Renal pelvis (tissue), 4 donors: ENCODE measurements around the gene SCGB1A1. TPM values are rescaled to one million over a fixed set of nuclear protein-coding genes. Genes with fewer than 3 reads are reported as not detected.

Experiments
- DNase-seq: peaks from one replicate; pipeline ENCODE4 v3.0.0-alpha.2; 2013
- polyA plus RNA-seq, 3 donors: library from polyadenylated mRNA; unstranded; fragments of 120-200 nt; gene quantifications; one replicate each; pipeline ENCODE4 v1.2.1, GENCODE V29; 2013; ENCODE audit not compliant: insufficient read length in 3 of 3

SCGB1A1 gene
- polyA plus RNA-seq, 3 donors, result not detected

DNA sequence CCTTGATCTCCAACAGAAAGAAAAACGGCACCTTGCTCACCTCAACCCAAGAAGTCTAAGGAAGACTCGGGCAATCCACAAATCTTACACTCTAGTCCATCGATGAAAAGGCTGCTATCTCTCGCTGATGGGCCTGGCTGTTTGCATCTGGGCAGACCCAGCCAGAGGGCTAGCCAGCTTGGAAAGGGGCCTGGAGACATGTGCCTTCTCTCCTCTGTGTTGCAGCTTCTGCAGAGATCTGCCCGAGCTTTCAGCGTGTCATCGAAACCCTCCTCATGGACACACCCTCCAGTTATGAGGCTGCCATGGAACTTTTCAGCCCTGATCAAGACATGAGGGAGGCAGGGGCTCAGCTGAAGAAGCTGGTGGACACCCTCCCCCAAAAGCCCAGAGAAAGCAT, 3.2 kb downstream of the SCGB1A1 start:
- no peak for DNase-seq

GRCh38 chr11:62423012-62423411, 4.2 kb downstream of the SCGB1A1 start:
- no peak for DNase-seq

GRCh38 chr11:62427630-62428233, 8.9 kb downstream of the SCGB1A1 start:
- DNase-seq, result no peak

- no peak for DNase-seq
These were observed 10.2 kb downstream of the SCGB1A1 start for GRCh38 chr11:62428871-62429560.

- DNase-seq, result no peak
These were observed 11.6 kb downstream of the SCGB1A1 start for GRCh38 chr11:62430425-62430824.

DNA sequence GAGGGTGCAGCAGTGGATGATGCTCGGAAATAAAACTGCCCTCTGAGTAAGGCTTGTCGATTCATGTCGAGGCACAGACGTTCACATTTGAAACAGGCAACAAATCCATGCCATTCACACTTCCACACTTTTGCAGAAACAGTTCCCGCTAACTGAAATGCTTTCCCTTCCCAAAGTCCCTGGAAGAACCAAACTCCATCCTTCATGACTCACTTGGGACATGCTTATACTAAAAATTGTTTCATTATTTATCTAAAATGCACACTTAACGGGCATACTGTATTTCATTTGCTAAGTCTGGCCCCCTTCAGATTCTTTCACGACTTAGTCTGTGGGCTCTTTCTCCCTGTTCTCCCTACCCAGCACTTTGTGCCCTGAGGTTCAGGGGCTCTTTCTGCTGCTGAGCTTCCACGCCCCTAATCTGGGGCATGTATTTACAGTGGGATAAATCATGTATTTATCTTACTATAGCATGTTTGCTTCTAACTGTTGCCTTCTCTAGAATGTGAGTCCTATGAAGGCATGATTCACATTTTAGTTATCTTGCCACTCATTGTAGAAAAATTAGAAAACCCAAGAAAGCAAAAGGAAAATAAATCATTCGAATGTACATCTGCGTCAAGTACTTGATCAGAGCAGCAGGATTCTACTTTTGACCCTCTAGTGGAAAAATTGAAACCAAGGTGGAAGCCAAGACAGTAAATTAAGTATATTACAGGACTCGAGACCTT, 12.5 kb downstream of the SCGB1A1 start:
- no peak for DNase-seq

- no peak for DNase-seq
These were observed 13.9 kb downstream of the SCGB1A1 start for GRCh38 chr11:62432695-62433094.

DNA sequence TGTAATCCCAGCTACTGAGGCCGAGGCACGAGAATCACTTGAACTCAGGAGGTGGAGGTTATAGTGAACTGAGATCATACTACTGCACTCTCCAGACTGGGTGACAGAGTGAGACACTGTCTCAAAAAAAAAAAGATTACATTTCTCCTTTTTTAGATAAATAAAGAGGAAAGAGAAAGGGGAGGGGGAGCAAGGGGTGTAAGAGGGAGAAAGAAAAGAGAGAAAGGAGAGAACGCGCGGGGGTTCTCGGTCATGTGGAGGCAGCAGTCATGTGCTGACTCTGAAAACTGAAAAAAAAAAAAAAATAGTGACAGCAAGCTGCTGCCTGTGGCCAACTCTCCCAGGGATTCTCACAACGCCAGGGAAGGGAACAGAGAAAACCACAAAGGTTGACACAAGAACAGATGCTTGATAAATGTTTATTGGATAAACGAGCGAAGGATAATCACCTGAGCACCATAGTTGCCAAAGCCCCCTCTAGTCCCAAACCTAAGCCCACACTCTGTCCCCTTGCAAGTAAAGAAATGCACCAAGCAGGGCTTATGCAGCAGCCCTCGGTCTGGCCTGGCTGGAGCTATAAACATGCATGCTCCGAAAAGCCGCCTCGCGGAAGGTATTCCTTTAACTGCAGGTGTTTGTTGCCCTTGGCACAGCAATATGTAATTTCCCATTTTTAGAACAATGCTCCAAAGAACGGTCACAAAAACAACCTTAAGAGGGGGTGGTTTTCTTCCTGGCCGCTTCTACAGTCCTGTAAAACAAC, 14.5 kb downstream of the SCGB1A1 start:
- DNase-seq, result no peak

DNA sequence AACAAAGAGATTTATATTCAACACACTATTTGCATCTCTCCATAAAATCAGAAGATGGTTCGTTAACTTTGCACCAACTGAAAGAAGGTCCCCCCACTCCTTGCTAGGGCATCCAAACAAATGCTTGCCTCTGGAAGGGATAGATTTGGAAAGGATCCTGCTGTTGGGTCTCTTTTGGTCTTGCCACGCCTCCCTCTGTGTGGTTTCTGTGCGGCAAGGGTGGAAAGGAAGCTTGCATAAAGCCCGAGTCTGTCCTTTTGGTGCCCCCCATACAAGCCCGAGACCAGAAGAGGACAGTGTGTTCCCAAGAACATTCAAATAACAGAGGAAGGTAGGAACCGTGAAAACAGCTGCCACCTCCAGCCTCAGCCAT, 15.1 kb downstream of the SCGB1A1 start:
- DNase-seq, result no peak

DNA sequence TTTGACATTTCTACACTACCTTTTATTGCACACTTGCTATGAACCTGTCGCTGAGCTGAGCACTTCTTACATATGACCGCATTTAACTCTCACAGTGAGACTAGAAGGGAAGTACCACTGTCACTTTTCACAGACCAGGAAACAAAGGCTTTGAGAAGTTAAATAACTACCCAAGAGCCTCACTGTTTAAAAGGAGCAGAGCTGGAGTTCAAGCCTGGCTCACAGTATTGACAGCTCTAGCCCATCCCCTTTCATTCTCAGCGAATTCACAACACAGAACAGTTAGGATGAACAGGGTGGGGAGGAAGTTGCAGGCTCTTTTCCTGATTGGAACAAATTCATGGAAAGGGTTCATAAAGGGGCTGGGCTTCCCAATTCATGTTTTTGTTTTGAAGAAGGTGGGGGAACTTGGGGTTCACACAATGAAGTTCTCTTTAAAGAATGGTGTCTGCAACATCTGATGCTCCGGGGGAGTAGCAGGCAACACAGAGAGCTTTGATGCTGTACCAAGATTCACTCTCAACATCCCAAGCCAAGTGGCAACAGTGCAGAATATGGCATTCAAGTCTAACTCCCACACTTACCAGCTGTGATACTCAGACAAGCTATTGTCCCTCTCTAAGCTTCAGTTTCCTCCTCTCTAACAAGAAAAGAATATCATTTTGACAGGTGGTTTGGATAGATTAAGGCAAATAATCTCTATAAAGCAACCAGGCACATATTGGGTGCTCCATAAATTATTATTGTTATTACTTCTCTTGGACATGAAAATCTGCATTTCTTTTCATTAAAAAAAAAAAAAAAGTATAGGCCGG, 17.2 kb downstream of the SCGB1A1 start:
- no peak for DNase-seq

DNA sequence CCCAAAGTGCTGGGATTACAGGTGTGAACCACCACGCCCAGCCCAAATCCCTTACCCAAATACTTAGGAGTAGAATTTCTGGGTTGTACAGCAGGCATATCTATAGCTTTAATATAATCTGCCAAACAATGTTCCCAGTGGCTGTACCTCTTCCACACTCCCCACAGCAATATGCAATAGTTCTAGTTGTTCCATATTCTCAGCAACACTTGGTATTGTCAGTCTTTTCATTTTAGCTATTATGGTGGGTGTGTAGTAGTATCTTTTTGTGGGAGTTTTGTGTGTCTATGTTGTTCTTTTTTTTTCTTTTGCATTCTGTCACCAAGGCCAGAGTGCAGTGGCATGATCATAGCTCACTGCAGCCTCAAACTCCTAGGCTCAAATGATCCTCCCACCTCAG, 18.8 kb downstream of the SCGB1A1 start:
- DNase-seq, result no peak

DNA sequence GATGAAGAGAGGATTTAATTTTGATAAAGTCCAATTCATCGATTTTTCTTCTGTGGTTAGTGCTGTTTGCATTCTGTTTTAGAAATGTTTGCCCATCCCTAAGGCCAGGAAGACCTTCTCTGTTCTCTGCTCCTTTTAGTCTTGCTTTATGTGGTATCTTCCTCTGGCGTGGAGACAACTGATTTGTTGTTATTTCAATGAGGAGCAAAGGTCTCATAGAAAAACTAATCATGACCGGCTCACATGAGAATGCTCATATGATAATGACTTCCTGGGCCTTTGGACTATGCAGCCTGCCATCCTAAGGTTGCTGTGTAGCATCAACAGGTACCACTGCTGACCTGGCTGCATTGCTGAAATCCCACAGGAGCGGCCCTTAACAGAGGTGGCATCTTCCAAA, 19.8 kb downstream of the SCGB1A1 start:
- no peak for DNase-seq

- DNase-seq, result no peak
These were observed 21.2 kb downstream of the SCGB1A1 start for GRCh38 chr11:62439785-62440602.

DNA sequence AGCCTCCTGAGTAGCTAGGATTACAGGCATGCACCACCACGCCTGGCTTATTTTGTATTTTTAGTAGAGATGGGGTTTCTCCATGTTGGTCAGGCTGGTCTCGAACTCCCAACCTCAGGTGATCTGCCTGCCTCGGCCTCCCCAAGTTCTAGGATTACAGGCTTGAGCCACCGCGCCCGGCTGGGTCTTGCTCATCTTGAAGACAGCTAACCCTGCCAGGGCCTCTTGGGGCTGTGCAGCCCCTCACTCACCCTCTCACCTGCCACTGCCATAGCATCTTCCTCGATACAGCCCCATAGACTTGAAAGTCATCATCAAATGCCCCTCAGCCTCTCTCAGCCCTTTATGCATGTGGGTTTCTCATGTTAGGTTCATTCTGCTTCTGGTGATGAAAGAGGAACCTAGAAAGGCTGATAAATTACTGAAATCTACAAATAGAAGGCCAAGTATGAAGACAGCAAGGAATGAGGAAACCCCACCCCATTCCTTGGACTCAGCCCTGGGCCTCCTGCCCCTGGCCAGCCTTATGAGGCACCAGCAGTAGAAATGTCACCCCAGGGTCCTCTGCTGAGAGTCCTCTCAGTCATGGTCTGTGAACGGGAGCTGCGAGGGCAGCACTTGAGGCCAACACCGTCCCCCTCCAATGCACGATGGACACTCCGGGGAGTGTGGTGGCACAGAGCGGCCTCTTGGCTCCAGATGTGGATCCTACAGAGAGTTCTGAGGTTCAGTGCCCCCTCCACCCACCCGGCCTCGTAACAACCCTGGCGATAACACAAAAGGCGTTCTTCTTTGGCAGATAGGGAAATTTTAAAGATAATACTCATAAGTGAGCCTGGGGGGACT, 24.8 kb downstream of the SCGB1A1 start:
- DNase-seq, result no peak

DNA sequence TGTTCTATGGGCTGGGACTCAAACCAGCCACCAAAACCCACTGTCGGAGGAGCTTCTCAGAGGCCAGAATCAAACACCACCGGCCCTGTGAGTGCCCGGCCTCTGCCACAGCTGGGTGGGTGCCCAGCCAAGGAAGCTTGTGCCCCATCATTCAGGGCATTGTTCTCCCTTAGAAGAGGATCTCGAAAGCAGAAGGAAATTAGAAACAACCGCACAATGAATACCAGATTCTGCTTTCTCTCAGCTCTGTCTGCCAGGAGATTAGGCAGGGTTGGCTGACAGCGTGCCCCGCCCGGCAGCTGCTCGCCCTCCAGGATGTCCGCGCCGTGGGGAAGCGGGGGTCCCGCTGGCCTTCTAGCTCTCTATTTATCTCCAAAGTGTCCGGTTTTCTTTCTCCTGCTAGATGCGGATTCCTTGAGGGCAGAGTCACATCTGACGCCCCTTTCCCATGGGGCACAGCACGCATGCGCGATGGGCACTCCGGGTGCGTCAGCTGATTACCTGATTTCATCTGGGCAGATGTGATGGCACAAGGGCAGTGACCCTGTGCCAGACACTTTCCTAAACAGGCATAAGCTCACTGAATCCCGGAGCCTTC, 25.5 kb downstream of the SCGB1A1 start:
- DNase-seq, result no peak

GRCh38 chr11:62444835-62445234, 26.0 kb downstream of the SCGB1A1 start:
- DNase-seq, result no peak

- DNase-seq, result no peak
These were observed 26.5 kb downstream of the SCGB1A1 start for GRCh38 chr11:62445314-62445740.

DNA sequence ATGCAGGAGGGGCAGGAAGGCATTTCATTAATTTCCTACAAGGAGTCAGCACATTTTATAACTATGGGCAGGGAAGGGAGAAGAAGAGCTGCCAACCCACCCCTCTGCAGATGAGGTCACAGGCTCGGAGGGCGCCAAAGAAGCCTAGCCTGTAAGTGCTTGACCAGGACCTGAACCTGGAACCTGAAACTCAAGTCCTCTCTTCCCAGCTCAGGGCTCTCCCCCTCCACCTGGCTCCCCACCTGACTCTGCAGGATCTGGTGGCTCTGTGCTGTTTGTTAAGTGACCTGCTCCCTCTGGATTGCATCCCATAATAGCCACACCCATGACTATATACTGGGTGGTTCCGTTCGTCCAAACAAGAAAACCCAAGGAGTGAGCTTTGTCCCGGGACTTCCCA, 27.3 kb downstream of the SCGB1A1 start:
- DNase-seq, result no peak

DNA sequence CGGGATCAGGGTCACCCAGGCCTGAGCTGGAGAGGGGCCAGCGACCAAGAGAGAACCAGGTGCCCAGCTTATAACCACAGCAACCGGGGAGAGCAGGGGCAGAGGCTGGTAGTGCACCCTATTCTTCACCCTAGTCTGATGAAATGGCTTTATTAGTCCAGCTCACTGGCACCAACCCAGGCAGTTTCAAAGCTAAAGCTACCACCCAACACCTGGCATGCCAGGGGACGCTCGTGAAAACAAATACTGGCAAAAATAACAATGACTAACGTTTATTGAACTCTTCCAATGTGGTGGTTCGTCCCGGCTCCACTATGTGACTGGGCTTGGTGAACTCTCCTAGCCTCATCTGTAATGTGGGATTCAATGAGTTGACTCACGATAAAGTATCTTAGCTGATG, 30.6 kb downstream of the SCGB1A1 start:
- DNase-seq, result no peak
